Tibial nerve (tissue), 4 donors: Measurements from ENCODE around the gene IRF5. TPM values are rescaled to one million over a fixed set of nuclear protein-coding genes. Genes with fewer than 3 reads are reported as not detected.

Experiments
- DNase-seq, 2 donors: peaks; one replicate each; pipeline ENCODE4 v3.0.0-alpha.2; 2019; ENCODE audit warnings: low spot score in 2 of 2
- H3K27ac ChIP-seq, 4 donors: fragments of 200-600 bp; sonication (generic) in 3 of 4; one replicate each; pipeline ENCODE4 v1.5.1; 2017 to 2019; ENCODE audit warnings: mild to moderate bottlenecking in 1 of 4
- H3K27me3 ChIP-seq, 2 donors: fragments of 200-600 bp; sonication (generic) in 1 of 2; one replicate each; pipeline versions ENCODE4 v1.5.1 to v1.6.0; 2017 to 2019
- H3K36me3 ChIP-seq, 3 donors: fragments of 200-600 bp; sonication (generic); one replicate each; pipeline ENCODE4 v1.5.1; 2018 to 2019
- H3K4me1 ChIP-seq, 4 donors: fragments of 200-600 bp; sonication (generic) in 3 of 4; one replicate each; pipeline ENCODE4 v1.5.1; 2017 to 2019
- H3K4me3 ChIP-seq, 4 donors: fragments of 200-600 bp; sonication (generic) in 3 of 4; one replicate each; pipeline ENCODE4 v1.5.1; 2017 to 2019; ENCODE audit warnings: mild to moderate bottlenecking in 1 of 4, moderate library complexity in 1 of 4
- H3K9me3 ChIP-seq, 4 donors: fragments of 200-600 bp; sonication (generic) in 3 of 4; one replicate each; pipeline ENCODE4 v1.5.1; 2017 to 2019
- CTCF ChIP-seq, 5 experiments: fragments of 200-600 bp in 3 of 5; fragments of 450-650 bp in 2 of 5; sonication (generic) in 3 of 5; IDR thresholded peaks; one replicate each; pipeline ENCODE4 v1.5.1; 2016 to 2019; ENCODE audit warnings: antibody characterized with exemption in 5 of 5, mild to moderate bottlenecking in 3 of 5, moderate library complexity in 2 of 5
- EP300 ChIP-seq, 2 donors: sonication (generic); formaldehyde crosslinking; IDR thresholded peaks; one replicate each; pipeline ENCODE4 v1.6.1; 2017; ENCODE audit warnings: antibody characterized with exemption in 2 of 2, mild to moderate bottlenecking in 1 of 2
- POLR2A ChIP-seq, 2 donors: fragments of 450-650 bp; IDR thresholded peaks; one replicate each; pipeline ENCODE4 v1.6.1; 2017; ENCODE audit warnings: antibody characterized with exemption in 2 of 2, mild to moderate bottlenecking in 2 of 2, moderate library complexity in 2 of 2
- WGBS, 2 donors: methylation state at CpG; one replicate each; pipeline ENCODE4 v1.1.5; 2018; 5-methylcytosine and 5-hydroxymethylcytosine counted together
- total RNA-seq, 4 donors: library from RNA; depleted of rRNA; stranded (reverse); fragments of >200 nt; gene quantifications; one replicate each; pipeline ENCODE4 v1.1.0, GENCODE V29; 2016

IRF5 gene
- total RNA-seq, 4 donors from 2014 or later: 7.8 to 28.8 (median 15.0) TPM

- 79 to 89% methylated on average over 7 of the region's 7 CpGs for WGBS, 2 donors
- Histone ChIP-seq H3K4me1 (no peaks in the 10 kb centered on the region), H3K36me3 (peaks cover 0 to 98% (median 13%) of the 10 kb centered on the region in 3 donors), H3K27me3 (no peaks in the 10 kb centered on the region), H3K27ac (no peak overlapping the region), H3K9me3 (no peaks in the 10 kb centered on the region), H3K4me3 (no peak overlapping the region)
- no peak for TF ChIP-seq EP300 (IDR thresholded peaks at IDR 0.05)
- no peak for TF ChIP-seq CTCF (IDR thresholded peaks at IDR 0.05)
- no peak for TF ChIP-seq POLR2A (IDR thresholded peaks at IDR 0.05)
- no peak for DNase-seq
Observed at GRCh38 chr7:128974241-128974934, 36.7 kb downstream of the IRF5 start.

GRCh38 chr7:128982105-128982504, 44.4 kb downstream of the IRF5 start:
- no peak for DNase-seq
- H3K27me3 ChIP-seq: no peaks in the 10 kb centered on the region
- WGBS, 2 donors: 94 to 98% methylated on average over 2 of the region's 2 CpGs
- H3K36me3 ChIP-seq: peaks cover 0 to 100% (median 11%) of the 10 kb centered on the region in 3 donors
- no peaks in the 10 kb centered on the region for H3K9me3 ChIP-seq
- no peak for TF ChIP-seq CTCF (IDR thresholded peaks at IDR 0.05)
- H3K4me3 ChIP-seq: no peak overlapping the region
- no peak overlapping the region for H3K27ac ChIP-seq
- no peaks in the 10 kb centered on the region for H3K4me1 ChIP-seq

GRCh38 chr7:128985660-128986059, 47.9 kb downstream of the IRF5 start:
- TF ChIP-seq EP300 (IDR thresholded peaks at IDR 0.05) (no peak), CTCF (IDR thresholded peaks at IDR 0.05) (no peak), POLR2A (IDR thresholded peaks at IDR 0.05) (no peak)
- Histone ChIP-seq H3K4me1 (no peaks in the 10 kb centered on the region), H3K36me3 (peaks cover 0 to 100% (median 11%) of the 10 kb centered on the region in 3 donors), H3K4me3 (no peak overlapping the region), H3K27ac (no peak overlapping the region), H3K27me3 (no peaks in the 10 kb centered on the region), H3K9me3 (no peaks in the 10 kb centered on the region)
- DNase-seq: no peak

- WGBS, 2 donors: 66 to 68% methylated on average over 3 of the region's 3 CpGs
- Histone ChIP-seq H3K27me3 (no peaks in the 10 kb centered on the region), H3K9me3 (no peaks in the 10 kb centered on the region), H3K4me1 (no peaks in the 10 kb centered on the region), H3K36me3 (peaks cover 0 to 98% (median 11%) of the 10 kb centered on the region in 3 donors), H3K27ac (no peak overlapping the region), H3K4me3 (no peak overlapping the region)
- DNase-seq: no peak
- TF ChIP-seq POLR2A (IDR thresholded peaks at IDR 0.05): no peak
Observed at GRCh38 chr7:128986609-128987008, 48.9 kb downstream of the IRF5 start.

- Histone ChIP-seq H3K27me3 (no peaks in the 10 kb centered on the region), H3K9me3 (no peaks in the 10 kb centered on the region), H3K4me3 (no peak overlapping the region), H3K27ac (no peak overlapping the region), H3K36me3 (peaks cover 0 to 90% (median 5%) of the 10 kb centered on the region in 3 donors), H3K4me1 (no peaks in the 10 kb centered on the region)
- TF ChIP-seq CTCF (IDR thresholded peaks at IDR 0.05): no peak
- no peak for TF ChIP-seq POLR2A (IDR thresholded peaks at IDR 0.05)
- no peak for TF ChIP-seq EP300 (IDR thresholded peaks at IDR 0.05)
- DNase-seq: no peak
Observed at GRCh38 chr7:128988372-128988771, 50.6 kb downstream of the IRF5 start.

- Histone ChIP-seq H3K4me3 (no peak overlapping the region), H3K4me1 (no peaks in the 10 kb centered on the region), H3K27ac (no peak overlapping the region), H3K9me3 (no peaks in the 10 kb centered on the region), H3K27me3 (no peaks in the 10 kb centered on the region), H3K36me3 (peaks cover 0 to 90% (median 5%) of the 10 kb centered on the region in 3 donors)
- no peak for DNase-seq
- 67 to 72% methylated on average over 9 of the region's 9 CpGs for WGBS, 2 donors
- no peak for TF ChIP-seq EP300 (IDR thresholded peaks at IDR 0.05)
- no peak for TF ChIP-seq CTCF (IDR thresholded peaks at IDR 0.05)
- no peak for TF ChIP-seq POLR2A (IDR thresholded peaks at IDR 0.05)
Observed at GRCh38 chr7:128989961-128990360, 52.2 kb downstream of the IRF5 start.
